Measurements from ENCODE around the gene PLB1. TPM values are rescaled to one million over a fixed set of nuclear protein-coding genes. Genes with fewer than 3 reads are reported as not detected.
"Not testable (repeated sequence)": the region's sequence is repeated elsewhere in the genome, so short reads cannot be mapped to it uniquely, and the experiment has no call there.

PLB1 gene
- total RNA-seq, 2 experiments from 2014 or later, result 0.30 to 0.43 TPM

DNA sequence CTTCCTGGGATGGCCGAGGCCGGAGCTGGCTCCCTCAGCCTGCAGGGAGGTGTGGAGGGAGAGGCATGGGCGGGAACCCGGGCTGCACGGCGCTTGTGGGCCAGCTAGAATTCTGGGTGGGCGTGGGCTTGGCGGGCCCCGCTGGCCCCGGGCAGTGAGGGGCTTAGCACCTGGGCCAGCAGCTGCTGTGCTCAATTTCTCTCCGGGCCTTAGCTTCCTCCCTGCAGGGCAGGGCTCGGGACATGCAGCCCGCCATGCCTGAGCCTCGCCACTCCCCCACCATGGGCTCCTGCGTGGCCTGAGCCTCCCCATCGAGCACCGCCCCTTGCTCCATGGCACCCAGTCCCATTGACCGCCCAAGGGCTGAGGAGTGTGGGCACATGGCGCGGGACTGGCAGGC, 23.2 kb upstream of the PLB1 start:
- H3K36me3 Mint-ChIP-seq; H3K4me3 Mint-ChIP-seq; H3K27ac Mint-ChIP-seq; DNase-seq; ATAC-seq (ENCODE audit: low read depth); POLR2A ChIA-PET; H3K9me3 Mint-ChIP-seq: not testable (repeated sequence)
- Mint-ChIP-seq H3K4me1 (peaks cover 19% of the 10 kb centered on the region), H3K27me3 (peaks cover 14% of the 10 kb centered on the region)

DNA sequence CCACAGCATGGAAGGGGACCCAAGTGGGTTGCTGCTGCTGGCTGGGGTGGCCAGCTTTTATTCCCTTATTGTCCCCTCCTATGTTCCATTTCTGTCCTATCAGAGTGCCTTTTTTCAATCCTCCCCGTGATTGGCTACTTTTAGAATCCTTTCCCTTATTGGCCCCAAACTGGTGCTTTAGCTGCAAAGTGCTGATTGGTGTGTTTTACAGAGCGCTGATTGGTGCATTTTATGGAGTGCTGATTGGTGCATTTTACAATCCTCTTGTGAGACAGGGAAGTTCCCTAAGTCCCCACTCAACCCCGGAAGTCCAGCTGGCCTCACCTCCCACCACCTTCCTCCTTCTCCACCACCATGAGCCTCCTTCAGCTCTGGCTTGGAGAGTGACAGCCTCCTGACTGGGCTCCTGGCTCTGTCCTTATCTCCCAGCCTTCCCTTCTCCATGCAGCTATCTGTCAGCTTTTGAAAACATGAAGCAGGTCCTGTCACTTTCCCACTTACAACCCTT, 20.7 kb upstream of the PLB1 start:
- H3K27me3 Mint-ChIP-seq, result peaks cover 12% of the 10 kb centered on the region
- DNase-seq (no peak), ATAC-seq (ENCODE audit: low read depth) (no peak)
- POLR2A ChIA-PET, result interaction anchor here (0.5 kb wide), 1 partner anchor 384 kb away, joined by 3 read pairs; no protein-coding TSS in a partner anchor
- peaks cover 12% of the 10 kb centered on the region for H3K4me1 Mint-ChIP-seq
- no peak overlapping the region for H3K27ac Mint-ChIP-seq
- no peak overlapping the region for H3K4me3 Mint-ChIP-seq
- peaks cover 1% of the 10 kb centered on the region for H3K9me3 Mint-ChIP-seq
- no peaks in the 10 kb centered on the region for H3K36me3 Mint-ChIP-seq

DNA sequence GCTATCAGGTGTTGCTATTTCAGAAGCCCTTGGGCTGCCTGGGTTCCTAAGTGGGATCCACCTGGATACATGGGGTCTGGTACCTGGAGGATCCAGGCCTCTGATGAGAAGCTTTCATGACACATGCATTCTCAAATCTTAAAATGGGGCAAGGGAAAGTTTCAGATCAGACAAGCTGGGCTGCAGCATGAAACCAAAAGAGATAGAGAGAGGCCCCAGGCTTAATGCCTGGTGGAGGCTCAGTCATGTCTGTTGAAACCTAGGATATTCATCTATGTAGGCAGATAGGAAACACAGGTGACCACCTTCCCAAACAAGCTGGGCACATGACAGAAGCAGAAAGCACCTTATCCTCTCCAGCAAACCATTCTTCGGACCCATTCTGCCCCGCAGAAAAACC, 18.8 kb upstream of the PLB1 start:
- POLR2A ChIA-PET, result no interaction called here
- Mint-ChIP-seq H3K4me1 (peaks cover 1% of the 10 kb centered on the region), H3K9me3 (peaks cover 1% of the 10 kb centered on the region), H3K4me3 (no peak overlapping the region), H3K27ac (no peak overlapping the region), H3K36me3 (no peaks in the 10 kb centered on the region), H3K27me3 (peaks cover 12% of the 10 kb centered on the region)
- no peak for DNase-seq
- no peak for ATAC-seq (ENCODE audit: low read depth)

DNA sequence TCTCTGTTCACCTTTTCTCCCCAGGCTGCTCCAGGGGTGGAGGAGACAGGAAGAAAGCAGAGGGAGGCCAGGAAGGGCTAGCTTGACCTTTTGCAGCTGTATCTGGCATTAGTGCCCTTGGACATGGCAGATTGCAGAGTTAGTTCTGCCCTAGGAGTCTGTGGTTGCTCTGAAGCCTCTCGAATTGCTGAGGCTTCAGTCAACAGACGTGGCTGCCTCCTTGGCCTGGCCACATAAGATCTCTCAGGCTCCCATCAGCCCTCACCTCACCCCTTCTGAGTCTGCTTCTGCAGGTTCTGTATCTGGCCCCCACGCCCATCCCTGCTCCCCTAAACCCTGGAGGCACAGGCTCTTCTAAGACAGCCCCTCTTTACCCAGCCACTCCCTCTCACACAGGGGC, 18.2 kb upstream of the PLB1 start:
- Mint-ChIP-seq H3K36me3 (no peaks in the 10 kb centered on the region), H3K4me1 (no peaks in the 10 kb centered on the region), H3K27ac (no peak overlapping the region), H3K9me3 (peaks cover 1% of the 10 kb centered on the region), H3K27me3 (peaks cover 12% of the 10 kb centered on the region), H3K4me3 (no peak overlapping the region)
- ATAC-seq (ENCODE audit: low read depth) (no peak), DNase-seq (no peak)
- POLR2A ChIA-PET, result no interaction called here

DNA sequence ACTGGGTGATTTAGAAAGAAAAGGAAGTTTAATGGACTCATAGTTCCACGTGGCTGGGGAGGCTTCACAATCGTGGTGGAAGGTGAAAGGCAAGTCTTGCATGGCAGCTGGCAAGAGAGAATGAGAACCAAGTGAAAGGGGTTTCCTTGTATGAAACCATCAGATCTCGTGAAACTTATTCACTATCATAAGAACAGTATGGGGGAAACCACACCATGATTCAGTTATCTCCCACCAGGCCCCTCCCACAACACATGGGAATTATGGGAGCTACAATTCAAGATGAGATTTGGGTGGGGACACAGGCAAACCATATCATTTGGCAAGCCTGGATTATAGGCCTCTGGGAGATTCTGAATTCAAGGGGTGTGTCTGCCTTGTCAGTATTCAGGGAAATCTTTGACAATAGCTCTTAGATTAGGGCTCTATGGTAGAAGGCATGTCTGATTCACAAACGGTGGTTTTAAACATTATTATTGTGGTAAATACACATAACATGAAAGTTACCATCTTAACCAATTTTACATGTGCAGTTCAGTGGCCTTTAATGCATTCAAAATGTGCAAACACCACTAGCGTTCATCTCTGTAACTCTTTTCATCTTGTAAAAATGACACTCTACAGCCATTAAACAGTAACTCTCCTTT, 15.3 kb upstream of the PLB1 start:
- DNase-seq (no peak), ATAC-seq (ENCODE audit: low read depth) (no peak)
- Mint-ChIP-seq H3K9me3 (no peaks in the 10 kb centered on the region), H3K27ac (no peak overlapping the region), H3K4me3 (no peak overlapping the region), H3K4me1 (no peaks in the 10 kb centered on the region), H3K36me3 (no peaks in the 10 kb centered on the region), H3K27me3 (peaks cover 8% of the 10 kb centered on the region)
- POLR2A ChIA-PET, result no interaction called here

DNA sequence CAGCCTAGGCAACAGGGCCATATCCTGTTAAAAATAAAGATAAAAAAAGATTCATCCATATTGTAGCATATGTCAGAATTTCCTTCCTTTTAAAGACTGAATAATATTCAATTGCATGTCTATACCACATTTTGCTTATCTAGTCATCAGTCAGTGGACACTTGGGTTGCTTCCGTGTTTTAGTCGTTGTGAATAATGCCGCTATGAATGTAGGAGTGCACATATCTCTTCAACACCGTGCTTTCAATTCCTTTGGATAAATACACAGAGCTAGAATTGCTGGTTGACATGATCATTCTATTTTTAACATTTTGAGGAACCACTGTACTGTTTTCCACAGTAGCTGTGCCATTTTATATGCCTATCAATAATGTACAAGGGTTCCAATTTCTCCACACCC, 14.0 kb upstream of the PLB1 start:
- POLR2A ChIA-PET, result no interaction called here
- no peak for ATAC-seq (ENCODE audit: low read depth)

DNA sequence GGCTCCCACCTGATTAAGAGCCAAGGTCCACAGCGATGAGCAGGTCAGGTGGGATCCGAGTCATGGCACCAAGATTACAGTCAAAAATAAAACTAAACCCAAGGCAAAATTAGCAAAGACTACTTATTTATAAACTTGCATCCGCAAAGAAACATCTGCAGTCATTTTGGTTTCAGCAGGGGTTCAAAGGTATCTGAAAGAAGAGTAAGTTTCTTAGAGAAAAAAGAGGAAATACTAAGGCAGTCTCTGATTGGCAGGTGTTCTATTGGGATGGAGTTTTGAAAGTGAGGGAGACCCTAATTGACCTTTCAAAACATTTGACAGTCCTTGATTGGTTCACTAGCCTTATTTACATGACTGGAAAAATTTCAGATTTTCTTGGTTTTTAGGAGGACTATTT, 11.0 kb upstream of the PLB1 start:
- ATAC-seq (ENCODE audit: low read depth) (no peak), DNase-seq (no peak)
- Mint-ChIP-seq H3K27me3 (peaks cover 5% of the 10 kb centered on the region), H3K9me3 (no peaks in the 10 kb centered on the region), H3K27ac (no peak overlapping the region), H3K4me3 (no peak overlapping the region), H3K36me3 (no peaks in the 10 kb centered on the region), H3K4me1 (no peaks in the 10 kb centered on the region)
- POLR2A ChIA-PET, result no interaction called here

More for the DNA sequence above, 14.0 kb upstream of the PLB1 start:
- Mint-ChIP-seq H3K27ac (no peak overlapping the region), H3K4me3 (no peak overlapping the region), H3K9me3 (no peaks in the 10 kb centered on the region), H3K27me3 (peaks cover 8% of the 10 kb centered on the region), H3K36me3 (no peaks in the 10 kb centered on the region), H3K4me1 (no peaks in the 10 kb centered on the region)
- no peak for DNase-seq

DNA sequence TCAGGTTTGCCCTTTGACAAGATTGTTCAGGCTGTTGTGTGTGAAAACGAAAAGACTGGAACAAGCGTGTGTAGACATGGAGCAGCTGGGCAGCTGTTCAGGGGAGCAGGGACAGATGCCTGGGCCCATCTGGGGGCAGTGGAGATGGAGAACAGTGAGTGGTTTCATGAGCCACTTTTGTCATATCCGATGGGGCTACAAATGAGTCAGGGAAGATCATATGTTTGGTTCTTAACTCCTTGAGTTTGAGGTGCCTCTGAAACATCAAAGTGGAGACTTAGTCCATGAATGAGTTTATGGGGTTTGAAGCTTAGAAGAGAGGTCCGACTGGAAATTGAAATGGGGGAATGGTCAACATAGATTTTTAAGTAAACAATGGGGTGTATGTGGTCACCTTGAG, 9.3 kb upstream of the PLB1 start:
- Mint-ChIP-seq H3K36me3 (no peaks in the 10 kb centered on the region), H3K27me3 (peaks cover 7% of the 10 kb centered on the region), H3K27ac (no peak overlapping the region), H3K9me3 (no peaks in the 10 kb centered on the region), H3K4me3 (no peak overlapping the region), H3K4me1 (no peaks in the 10 kb centered on the region)
- DNase-seq, result no peak
- ATAC-seq (ENCODE audit: low read depth), result no peak
- POLR2A ChIA-PET, result interaction anchor here (0.6 kb wide), 1 partner anchor 673 kb away, joined by 4 read pairs; no protein-coding TSS in a partner anchor

DNA sequence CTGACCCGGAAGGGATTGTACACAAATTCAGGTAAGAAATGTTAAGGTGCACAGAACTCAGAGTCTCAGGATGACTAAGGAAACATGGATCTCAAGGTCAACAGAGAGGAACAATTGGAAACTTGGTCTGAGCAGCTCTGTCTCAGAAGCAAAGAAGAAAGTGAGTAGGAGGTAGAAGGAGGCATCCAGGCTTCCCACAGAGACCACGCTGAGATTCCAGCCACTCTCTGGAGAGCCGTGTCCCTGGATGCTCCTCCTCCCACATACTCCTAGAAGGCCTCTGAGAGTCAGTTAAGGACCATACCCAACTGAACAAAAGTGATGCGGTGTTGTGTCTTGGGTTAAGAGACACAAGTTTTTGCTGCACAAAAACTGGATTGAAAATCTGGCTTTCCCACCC, 8.6 kb upstream of the PLB1 start:
- Mint-ChIP-seq H3K36me3 (no peaks in the 10 kb centered on the region), H3K27me3 (peaks cover 7% of the 10 kb centered on the region), H3K27ac (no peak overlapping the region), H3K9me3 (no peaks in the 10 kb centered on the region), H3K4me1 (no peaks in the 10 kb centered on the region), H3K4me3 (no peak overlapping the region)
- ATAC-seq (ENCODE audit: low read depth) (no peak), DNase-seq (no peak)
- POLR2A ChIA-PET, result no interaction called here

DNA sequence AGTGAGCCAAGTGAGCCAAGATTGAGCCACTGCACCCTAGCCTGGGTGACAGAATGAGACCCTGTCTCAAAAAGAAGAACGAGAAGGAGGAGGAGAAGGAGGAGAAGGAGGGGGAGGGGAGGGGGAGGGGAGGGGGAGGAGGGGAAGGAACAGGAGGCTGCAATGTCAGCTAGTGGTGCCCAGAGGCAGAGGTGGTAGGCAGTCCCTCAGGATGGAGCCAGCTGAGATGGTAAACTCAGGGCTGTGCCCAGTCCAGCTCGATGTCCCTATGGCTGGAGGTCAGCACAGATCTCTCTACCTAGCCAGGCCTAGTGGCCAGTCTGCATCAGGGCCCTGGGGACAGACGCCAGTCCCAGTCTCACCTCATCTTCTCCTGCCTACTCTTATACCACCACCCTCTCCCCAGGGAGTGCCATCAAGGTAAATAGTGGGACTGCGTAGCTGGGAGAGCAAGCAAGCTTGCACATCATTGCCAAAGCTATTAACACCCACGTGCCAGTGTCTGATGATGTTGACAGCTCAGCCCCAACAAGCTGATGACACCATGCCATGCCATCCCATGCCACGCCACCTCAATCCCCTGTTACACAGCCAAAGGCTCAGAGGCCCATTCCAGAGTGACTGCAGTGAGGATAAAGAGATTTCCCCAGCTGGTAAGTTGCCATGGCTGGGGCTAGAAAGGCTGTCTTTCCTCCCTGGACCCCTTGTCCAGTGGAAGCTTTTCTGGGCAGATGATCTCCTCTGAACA, 7.6 kb upstream of the PLB1 start:
- Mint-ChIP-seq H3K9me3 (no peaks in the 10 kb centered on the region), H3K27me3 (peaks cover 7% of the 10 kb centered on the region), H3K27ac (no peak overlapping the region), H3K36me3 (no peaks in the 10 kb centered on the region), H3K4me3 (no peak overlapping the region), H3K4me1 (no peaks in the 10 kb centered on the region)
- ATAC-seq (ENCODE audit: low read depth) (no peak), DNase-seq (no peak)
- POLR2A ChIA-PET, result no interaction called here

DNA sequence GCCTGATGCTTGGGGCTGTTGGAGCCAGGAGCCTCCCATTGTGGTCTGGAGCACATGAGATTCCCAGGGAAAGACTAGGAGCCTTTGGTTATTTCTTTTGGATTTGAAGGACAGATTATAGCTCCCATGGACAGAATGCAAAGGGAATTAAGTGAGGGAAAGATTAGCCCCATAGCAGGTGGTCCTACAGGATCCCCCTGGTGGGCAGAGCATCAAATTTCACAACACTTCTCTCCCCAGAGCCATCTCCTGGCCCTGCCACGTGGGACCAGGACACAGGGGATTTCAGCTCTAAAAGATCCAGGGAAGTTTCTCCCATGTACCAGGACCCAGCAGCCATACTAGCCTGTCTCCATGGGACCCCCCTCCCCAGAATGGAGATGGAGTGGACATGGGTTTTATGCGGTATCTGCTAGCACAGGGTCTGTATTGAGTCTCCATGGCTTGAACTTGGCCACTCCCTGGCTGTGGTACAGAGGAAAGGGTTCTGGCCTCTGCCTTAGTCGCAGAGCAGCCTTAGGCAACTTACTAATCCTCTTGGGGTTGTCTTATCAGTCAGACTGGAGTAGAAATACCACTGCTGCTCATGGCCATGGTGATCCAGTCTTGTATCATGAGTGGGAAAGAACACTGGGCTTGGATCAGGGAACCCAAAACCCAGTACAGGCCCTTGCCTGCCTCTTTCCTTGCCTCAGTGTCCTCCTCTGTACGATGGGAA, 6.8 kb upstream of the PLB1 start:
- Mint-ChIP-seq H3K36me3 (no peaks in the 10 kb centered on the region), H3K9me3 (no peaks in the 10 kb centered on the region), H3K27ac (no peak overlapping the region), H3K4me3 (no peak overlapping the region), H3K4me1 (no peaks in the 10 kb centered on the region), H3K27me3 (peaks cover 7% of the 10 kb centered on the region)
- POLR2A ChIA-PET, result no interaction called here
- DNase-seq (no peak), ATAC-seq (ENCODE audit: low read depth) (no peak)

DNA sequence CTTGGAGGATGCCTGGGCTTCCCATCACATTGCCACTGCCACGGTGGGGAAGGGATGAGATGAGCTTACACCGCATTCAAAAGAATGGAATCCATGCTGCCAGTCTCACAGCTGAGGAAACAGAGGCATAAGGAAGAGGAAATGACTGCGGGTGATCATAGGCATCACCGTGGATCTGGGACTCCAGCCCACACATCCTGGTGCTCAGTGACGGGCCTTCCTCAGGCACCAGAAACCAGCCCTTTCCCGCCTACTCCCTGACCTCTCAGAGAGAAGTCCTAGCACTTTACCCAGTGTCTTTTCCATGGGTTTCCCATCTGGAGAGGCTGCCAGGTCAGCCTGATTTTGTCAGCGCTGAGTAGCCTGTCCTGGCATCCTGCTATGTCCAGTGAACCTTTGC, 5.3 kb upstream of the PLB1 start:
- Mint-ChIP-seq H3K4me1 (no peaks in the 10 kb centered on the region), H3K9me3 (no peaks in the 10 kb centered on the region), H3K4me3 (no peak overlapping the region), H3K27ac (no peak overlapping the region), H3K36me3 (no peaks in the 10 kb centered on the region), H3K27me3 (peaks cover 7% of the 10 kb centered on the region)
- POLR2A ChIA-PET, result no interaction called here
- no peak for ATAC-seq (ENCODE audit: low read depth)
- DNase-seq, result no peak

DNA sequence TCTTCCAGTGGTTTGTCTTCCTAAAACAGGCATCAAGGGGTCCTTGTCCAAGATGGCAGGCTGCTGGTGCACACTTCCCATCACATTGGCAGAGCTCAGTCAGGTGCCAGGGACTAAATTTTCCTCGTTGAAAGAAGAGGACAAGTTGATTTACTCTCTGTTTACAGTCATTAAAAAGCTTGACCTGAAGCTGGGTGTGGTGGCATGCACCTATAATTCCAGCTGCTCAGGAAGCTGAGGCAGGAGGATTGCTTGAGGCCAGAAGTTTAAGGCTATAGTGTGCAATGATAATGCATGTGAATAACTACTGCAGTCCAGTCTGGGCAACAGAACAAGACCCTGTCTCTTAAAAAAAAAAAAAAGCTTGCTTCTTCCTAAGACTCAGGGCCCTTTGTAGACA, 3.6 kb upstream of the PLB1 start:
- H3K27ac Mint-ChIP-seq, result no peak overlapping the region
- peaks cover 8% of the 10 kb centered on the region for H3K27me3 Mint-ChIP-seq
- no peaks in the 10 kb centered on the region for H3K36me3 Mint-ChIP-seq
- DNase-seq (no peak), ATAC-seq (ENCODE audit: low read depth) (no peak)
- no peaks in the 10 kb centered on the region for H3K4me1 Mint-ChIP-seq
- no peak overlapping the region for H3K4me3 Mint-ChIP-seq
- H3K9me3 Mint-ChIP-seq, result no peaks in the 10 kb centered on the region
- POLR2A ChIA-PET, result no interaction called here

DNA sequence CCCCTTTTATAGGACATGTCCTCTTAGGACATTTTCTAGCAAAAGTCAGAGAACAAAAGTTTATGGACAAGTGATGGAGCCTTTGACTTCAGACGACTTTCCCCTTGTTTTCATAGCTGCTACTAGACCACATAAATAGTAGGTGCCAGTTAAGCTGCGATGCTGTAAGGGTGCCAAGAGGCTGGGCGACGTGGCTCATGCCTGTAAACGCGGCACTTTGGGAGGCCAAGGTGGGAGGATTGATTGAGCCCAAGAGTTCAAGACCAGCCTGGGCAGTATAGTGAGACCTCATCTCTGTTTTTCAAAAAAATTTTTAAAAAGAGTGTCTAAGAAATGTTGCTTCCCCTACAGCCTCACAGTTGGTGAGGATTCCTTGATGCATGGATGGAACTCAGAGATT, 2.2 kb upstream of the PLB1 start:
- POLR2A ChIA-PET, result no interaction called here
- no peak for DNase-seq
- no peak overlapping the region for H3K27ac Mint-ChIP-seq
- H3K9me3 Mint-ChIP-seq, result no peaks in the 10 kb centered on the region
- no peaks in the 10 kb centered on the region for H3K4me1 Mint-ChIP-seq
- no peak overlapping the region for H3K4me3 Mint-ChIP-seq
- H3K27me3 Mint-ChIP-seq, result peaks cover 17% of the 10 kb centered on the region
- no peak for ATAC-seq (ENCODE audit: low read depth)
- H3K36me3 Mint-ChIP-seq, result no peaks in the 10 kb centered on the region
